Measurements from ENCODE around the gene FBXL7.
A peak's percentile ranks its signal among the peaks of the same experiment; 100 is the strongest.

The FBXL7 gene

DNA sequence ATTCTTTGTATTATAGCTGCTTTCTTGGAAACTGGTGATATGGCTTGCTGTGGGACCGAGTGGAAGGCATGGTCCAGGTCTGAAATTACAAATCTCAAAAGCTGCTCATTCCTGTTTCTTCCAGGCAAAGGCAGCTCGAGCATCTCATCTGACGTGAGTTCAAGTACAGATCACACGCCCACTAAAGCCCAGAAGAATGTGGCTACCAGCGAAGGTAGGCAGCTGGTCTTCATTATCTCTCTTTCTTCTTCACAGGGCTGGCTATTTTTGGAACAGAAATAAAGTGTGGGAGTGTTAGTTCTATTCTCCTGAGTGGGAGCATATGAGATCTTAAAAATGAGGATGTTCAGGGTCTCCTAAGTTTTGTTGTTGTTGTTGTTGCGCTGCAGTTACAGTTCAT, 115.9 kb downstream of the FBXL7 start:
- no peak overlapping the region for H3K4me3 ChIP-seq (replicated peaks; ENCODE audit: low read depth, low read length)
- TF ChIP-seq, protein P1, sequence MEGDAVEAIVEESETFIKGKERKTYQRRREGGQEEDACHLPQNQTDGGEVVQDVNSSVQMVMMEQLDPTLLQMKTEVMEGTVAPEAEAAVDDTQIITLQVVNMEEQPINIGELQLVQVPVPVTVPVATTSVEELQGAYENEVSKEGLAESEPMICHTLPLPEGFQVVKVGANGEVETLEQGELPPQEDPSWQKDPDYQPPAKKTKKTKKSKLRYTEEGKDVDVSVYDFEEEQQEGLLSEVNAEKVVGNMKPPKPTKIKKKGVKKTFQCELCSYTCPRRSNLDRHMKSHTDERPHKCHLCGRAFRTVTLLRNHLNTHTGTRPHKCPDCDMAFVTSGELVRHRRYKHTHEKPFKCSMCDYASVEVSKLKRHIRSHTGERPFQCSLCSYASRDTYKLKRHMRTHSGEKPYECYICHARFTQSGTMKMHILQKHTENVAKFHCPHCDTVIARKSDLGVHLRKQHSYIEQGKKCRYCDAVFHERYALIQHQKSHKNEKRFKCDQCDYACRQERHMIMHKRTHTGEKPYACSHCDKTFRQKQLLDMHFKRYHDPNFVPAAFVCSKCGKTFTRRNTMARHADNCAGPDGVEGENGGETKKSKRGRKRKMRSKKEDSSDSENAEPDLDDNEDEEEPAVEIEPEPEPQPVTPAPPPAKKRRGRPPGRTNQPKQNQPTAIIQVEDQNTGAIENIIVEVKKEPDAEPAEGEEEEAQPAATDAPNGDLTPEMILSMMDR (IDR thresholded peaks at IDR 0.05; ENCODE audit: low read depth, low read length, missing control alignments): no peak
- peak; percentile 67 for DNase-seq (ENCODE audit: extremely low read depth, low read depth)

DNA sequence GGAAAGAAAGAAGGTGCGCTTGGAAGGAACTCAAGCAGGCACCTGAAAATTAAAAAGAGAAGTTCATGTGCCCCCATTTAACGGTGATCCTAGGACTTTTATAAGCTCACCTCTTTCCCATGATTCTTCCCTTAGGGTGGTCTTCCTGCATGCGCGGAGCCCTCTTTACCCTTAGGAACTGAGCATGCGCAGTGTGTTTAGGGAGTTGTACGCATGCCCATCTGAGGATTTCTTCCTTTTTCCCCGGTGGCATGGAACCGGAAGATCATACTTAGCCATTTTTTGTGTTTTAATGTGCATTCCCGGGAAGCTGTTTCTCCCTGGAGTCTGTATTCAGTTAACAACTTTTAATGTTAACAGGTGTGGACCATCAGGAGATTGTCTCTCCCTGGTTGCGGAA, 119.0 kb downstream of the FBXL7 start:
- no peak for DNase-seq (ENCODE audit: extremely low read depth, low read depth)
- TF ChIP-seq, protein P1 (IDR thresholded peaks at IDR 0.05; ENCODE audit: low read depth, low read length, missing control alignments): no peak
- H3K4me3 ChIP-seq (replicated peaks; ENCODE audit: low read depth, low read length): no peak overlapping the region

DNA sequence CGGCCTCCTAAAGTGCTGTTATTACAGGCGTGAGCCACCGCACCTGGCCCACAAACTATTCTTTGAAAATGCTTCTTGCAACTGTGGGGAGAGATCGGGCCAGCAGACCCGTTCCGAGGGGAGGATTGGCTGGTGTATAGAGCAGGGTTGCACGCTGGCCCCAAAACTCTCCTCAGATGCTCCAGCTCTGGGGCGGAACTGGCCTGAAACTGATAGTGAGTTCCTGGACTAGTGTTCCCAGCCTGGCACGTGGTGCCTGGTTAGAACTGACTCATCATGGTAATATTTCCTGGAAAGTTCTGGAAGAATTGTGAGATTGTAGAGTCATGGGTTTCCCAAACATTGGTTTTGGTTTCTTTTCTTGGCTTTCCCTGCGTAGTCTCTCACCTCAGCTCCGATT, 120.5 kb downstream of the FBXL7 start:
- no peak overlapping the region for H3K4me3 ChIP-seq (replicated peaks; ENCODE audit: low read depth, low read length)
- peak; percentile 61 for DNase-seq (ENCODE audit: extremely low read depth, low read depth)
- TF ChIP-seq, protein P1 (IDR thresholded peaks at IDR 0.05; ENCODE audit: low read depth, low read length, missing control alignments): no peak

DNA sequence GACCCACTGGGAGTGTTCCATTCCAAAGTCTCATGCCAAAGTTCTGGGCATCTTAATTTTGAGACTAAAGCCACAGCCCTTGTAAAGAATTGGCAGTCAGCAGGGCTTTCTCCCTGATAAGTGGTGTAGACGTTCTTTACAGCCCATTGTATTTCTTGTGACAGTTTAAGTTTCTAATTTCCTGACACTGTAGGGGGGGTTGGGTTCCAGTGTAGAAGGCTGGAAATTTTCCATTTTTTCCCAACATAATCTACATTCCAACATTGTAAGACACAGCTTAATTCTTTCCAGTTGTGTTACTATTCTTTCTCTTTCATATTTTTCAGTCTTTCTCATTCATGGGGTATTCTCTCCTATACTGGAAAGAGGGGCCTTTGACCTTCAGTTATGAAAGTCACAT, 121.1 kb downstream of the FBXL7 start:
- DNase-seq (ENCODE audit: extremely low read depth, low read depth): peak; percentile 67
- TF ChIP-seq, protein P1 (IDR thresholded peaks at IDR 0.05; ENCODE audit: low read depth, low read length, missing control alignments): no peak

DNA sequence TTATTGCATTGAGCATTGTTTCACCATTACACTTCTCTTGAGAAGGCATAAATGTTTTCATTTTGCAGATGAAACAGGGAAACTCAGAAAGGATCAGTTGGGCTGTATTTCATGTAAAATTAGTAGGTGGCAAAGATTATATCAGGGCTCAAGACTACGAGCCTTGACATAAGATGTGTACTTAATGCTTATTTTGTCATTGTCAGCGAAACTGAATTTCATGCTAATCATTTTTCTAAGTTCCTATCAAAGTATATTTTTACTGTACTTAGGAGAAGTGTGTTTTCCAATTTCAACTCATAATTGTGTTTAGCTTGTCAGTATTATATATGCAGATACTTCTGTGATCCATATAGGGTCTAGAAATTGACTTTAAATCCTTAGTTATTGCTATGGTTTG, 123.8 kb downstream of the FBXL7 start:
- TF ChIP-seq, protein P1 (IDR thresholded peaks at IDR 0.05; ENCODE audit: low read depth, low read length, missing control alignments): no peak
- H3K4me3 ChIP-seq (replicated peaks; ENCODE audit: low read depth, low read length): no peak overlapping the region
- DNase-seq (ENCODE audit: extremely low read depth, low read depth): no peak

More for the DNA sequence above, 121.1 kb downstream of the FBXL7 start:
- H3K4me3 ChIP-seq (replicated peaks; ENCODE audit: low read depth, low read length): no peak overlapping the region

DNA sequence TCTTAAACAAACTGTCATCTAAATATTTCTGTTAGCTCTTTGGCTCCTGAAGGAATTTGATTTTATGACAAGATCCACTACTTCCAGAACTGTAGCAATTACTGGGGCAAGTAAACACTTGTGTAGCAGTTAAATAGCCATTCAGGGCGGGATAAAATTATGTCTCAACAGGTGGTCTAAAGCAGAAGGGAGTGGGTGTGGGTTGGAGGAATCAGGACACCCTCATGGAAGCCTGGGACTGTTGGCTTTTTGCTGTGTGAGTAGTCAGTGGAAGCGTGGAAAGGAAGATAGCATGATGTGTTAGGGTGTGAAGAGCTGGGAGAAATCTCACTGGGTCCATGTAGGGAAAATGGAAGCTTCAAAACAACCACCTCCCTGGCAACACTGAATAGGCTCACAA, 127.1 kb downstream of the FBXL7 start:
- TF ChIP-seq, protein P1 (IDR thresholded peaks at IDR 0.05; ENCODE audit: low read depth, low read length, missing control alignments): no peak
- H3K4me3 ChIP-seq (replicated peaks; ENCODE audit: low read depth, low read length): no peak overlapping the region
- no peak for DNase-seq (ENCODE audit: extremely low read depth, low read depth)

DNA sequence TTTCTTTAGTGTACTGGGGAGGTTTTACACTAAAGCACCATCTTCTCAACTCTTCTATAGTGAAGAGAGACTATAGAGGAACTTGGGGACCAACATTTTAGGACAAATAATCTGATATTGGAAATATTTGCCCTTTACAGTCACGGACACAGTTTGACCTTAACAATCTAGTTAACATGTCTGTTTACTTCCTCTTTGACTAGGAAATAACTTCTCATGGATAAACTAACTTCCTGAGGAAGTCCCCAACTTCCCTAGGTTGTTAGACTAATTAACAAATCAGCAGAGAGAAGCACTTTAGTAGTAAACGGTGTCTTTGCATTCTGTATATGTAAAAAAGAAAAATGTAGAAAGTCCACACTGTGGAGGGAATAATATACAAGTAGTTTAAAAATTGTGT, 127.7 kb downstream of the FBXL7 start:
- TF ChIP-seq, protein P1 (IDR thresholded peaks at IDR 0.05; ENCODE audit: low read depth, low read length, missing control alignments): no peak
- no peak overlapping the region for H3K4me3 ChIP-seq (replicated peaks; ENCODE audit: low read depth, low read length)
- DNase-seq (ENCODE audit: extremely low read depth, low read depth): no peak
